ENCODE results near the gene EOLA1.

DNA sequence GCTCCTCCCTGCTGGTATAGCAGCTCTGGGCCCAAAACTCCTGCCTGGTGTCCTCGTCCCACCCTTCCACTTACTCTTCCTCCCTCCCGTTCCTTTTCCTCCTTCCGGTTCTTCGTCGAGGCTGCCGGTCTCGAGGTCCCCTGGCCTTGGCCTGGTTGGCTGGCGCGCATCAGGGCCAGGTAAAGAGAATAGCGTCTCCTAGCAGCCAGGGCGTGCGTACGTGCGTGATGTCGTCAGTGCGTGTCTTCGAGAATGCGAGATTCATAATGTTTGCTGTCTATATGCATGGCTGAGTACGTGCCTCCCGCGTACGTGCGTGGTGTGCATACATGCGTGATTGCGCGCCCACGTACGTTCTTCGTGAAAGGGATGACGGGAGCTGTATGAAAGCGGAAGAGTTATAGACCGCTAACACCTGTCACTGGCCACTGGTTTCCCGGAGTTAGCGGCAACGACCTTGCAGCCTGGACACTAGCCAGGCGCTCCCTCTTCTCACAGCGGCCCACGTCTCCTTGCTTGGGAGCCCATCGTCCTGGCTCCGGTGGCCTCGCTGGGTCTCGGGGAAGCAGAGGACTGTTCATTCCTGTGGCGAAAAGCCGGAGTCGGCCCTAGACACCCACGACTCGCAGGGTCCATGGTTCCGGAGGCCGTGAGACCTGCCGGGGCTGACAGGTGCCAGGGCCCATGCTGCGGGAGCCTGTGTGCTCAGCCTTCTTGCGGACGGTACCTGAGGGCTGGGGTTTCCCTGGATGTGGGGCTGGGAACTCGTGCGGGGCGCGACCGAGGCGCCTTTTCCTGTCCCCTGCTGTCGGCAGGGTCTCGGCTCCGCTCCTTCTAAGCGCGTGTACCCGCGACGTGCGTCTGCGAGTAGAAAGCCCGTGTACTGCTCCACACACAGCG is at the start of gene EOLA1:
- TF ChIP-seq REST (IDR thresholded peaks at IDR 0.05; ENCODE audit: borderline replicate concordance) (no peak), POLR2AphosphoS5 (IDR thresholded peaks at IDR 0.05) (peak; percentile 81), EZH2 (IDR thresholded peaks at IDR 0.05; ENCODE audit: borderline replicate concordance, insufficient read depth, low read length, poor library complexity, severe bottlenecking) (no peak), RAD21 (conservative IDR thresholded peaks at IDR 0.05) (peak; percentile 47), TAF1 (IDR thresholded peaks at IDR 0.05; ENCODE audit: low read depth) (peak; percentile 47), SMC3 (conservative IDR thresholded peaks at IDR 0.05; ENCODE audit: poor library complexity) (peak; percentile 39), EP300 (conservative IDR thresholded peaks at IDR 0.05; ENCODE audit: poor library complexity, severe bottlenecking) (peak; percentile 78)
- TF ChIP-seq, protein P1, sequence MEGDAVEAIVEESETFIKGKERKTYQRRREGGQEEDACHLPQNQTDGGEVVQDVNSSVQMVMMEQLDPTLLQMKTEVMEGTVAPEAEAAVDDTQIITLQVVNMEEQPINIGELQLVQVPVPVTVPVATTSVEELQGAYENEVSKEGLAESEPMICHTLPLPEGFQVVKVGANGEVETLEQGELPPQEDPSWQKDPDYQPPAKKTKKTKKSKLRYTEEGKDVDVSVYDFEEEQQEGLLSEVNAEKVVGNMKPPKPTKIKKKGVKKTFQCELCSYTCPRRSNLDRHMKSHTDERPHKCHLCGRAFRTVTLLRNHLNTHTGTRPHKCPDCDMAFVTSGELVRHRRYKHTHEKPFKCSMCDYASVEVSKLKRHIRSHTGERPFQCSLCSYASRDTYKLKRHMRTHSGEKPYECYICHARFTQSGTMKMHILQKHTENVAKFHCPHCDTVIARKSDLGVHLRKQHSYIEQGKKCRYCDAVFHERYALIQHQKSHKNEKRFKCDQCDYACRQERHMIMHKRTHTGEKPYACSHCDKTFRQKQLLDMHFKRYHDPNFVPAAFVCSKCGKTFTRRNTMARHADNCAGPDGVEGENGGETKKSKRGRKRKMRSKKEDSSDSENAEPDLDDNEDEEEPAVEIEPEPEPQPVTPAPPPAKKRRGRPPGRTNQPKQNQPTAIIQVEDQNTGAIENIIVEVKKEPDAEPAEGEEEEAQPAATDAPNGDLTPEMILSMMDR (IDR thresholded peaks at IDR 0.05; ENCODE audit: poor library complexity, severe bottlenecking) = no peak

Data from neural cell (in vitro differentiated cells).